Measurements from ENCODE around the gene MRGPRX1. TPM values are rescaled to one million over a fixed set of nuclear protein-coding genes. Genes with fewer than 3 reads are reported as not detected.
"Not testable (repeated sequence)": the region's sequence is repeated elsewhere in the genome, so short reads cannot be mapped to it uniquely, and the experiment has no call there.

Gene MRGPRX1
- total RNA-seq, 1 donor from 2014 or later, result not detected

DNA sequence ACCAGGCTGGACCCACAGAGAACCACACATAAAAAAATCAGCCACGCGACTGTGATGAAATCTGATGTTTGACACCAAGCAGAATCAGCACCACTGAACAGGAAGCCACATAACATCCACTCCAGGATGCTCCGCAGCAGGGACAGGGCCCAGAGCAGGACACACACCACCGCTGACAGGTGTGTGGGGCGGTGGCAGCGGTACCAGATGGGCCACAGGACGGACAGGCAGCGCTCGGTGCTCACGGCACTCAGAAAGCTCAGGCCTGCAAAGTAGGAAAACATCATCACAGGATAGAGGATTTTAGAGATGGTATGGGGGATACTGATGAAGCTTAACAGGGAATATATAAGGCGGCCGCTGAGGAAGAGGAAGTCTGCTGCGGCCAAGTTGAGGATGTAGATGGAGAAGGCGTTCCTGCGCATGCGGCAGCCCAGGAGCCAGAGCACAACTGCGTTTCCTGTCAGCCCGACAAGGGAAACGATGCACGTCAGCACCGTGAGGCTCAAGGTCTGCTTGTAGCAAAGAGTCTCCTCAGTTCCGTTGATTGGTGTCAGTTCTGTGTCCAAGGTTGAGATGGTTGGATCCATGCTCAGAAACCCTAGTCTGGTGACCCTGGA, 4.9 kb downstream of the MRGPRX1 start:
- Histone ChIP-seq H3K27ac (no peak overlapping the region), H3K27me3 (no peaks in the 10 kb centered on the region), H3K36me3 (no peaks in the 10 kb centered on the region), H3K4me3 (no peak overlapping the region), H3K9me3 (no peaks in the 10 kb centered on the region), H3K4me1 (no peaks in the 10 kb centered on the region)
- no peak for DNase-seq (ENCODE audit: low spot score in 2 of 2)
- intact Hi-C loops (cut with DNase I), result no loop called here
- TF ChIP-seq, protein P1, sequence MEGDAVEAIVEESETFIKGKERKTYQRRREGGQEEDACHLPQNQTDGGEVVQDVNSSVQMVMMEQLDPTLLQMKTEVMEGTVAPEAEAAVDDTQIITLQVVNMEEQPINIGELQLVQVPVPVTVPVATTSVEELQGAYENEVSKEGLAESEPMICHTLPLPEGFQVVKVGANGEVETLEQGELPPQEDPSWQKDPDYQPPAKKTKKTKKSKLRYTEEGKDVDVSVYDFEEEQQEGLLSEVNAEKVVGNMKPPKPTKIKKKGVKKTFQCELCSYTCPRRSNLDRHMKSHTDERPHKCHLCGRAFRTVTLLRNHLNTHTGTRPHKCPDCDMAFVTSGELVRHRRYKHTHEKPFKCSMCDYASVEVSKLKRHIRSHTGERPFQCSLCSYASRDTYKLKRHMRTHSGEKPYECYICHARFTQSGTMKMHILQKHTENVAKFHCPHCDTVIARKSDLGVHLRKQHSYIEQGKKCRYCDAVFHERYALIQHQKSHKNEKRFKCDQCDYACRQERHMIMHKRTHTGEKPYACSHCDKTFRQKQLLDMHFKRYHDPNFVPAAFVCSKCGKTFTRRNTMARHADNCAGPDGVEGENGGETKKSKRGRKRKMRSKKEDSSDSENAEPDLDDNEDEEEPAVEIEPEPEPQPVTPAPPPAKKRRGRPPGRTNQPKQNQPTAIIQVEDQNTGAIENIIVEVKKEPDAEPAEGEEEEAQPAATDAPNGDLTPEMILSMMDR (IDR thresholded peaks at IDR 0.05), result no peak

DNA sequence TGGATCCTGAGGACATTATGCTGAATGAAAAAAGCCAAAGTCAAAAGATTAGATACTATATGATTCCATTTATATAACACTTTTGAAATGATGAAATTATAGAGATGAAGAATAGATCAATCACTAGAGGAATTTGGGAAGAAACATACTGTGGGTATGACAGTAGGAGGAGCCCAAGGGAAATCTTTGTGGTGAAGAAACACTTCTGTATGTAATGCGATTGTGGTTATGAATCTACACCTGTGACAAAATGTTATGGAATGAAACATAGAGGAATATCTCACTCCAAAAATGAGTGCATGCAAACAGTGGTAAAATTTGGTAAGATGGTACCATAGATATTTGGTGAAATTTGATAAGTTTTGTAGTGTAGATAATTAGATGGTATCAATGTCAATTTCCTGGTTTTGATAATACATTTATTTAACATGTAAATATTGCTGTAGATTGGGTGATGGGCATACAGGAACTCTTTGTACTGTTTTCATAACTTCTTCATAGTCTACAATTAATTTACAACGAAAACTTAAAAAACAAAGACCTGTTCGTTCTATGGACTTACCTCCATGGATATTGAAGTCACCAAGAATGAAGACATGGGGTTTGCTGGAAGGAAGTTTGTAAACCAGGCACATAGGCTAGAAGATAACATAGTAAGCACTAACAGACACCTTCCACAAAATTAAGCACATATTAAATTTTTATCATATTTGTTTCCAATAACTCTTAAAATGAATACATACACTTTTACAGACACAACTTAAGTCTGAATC, 11.5 kb downstream of the MRGPRX1 start:
- DNase-seq (ENCODE audit: low spot score in 2 of 2), result no peak
- intact Hi-C loops (cut with DNase I), result no loop called here
- H3K4me3 ChIP-seq, result no peak overlapping the region
- no peak overlapping the region for H3K27ac ChIP-seq
- no peaks in the 10 kb centered on the region for H3K27me3 ChIP-seq
- no peaks in the 10 kb centered on the region for H3K4me1 ChIP-seq
- TF ChIP-seq, protein P1 (IDR thresholded peaks at IDR 0.05), result no peak
- H3K36me3 ChIP-seq, result no peaks in the 10 kb centered on the region
- no peaks in the 10 kb centered on the region for H3K9me3 ChIP-seq

GRCh38 chr11:18925426-18925825, 13.8 kb downstream of the MRGPRX1 start:
- DNase-seq (ENCODE audit: low spot score in 2 of 2); H3K4me1 ChIP-seq; H3K9me3 ChIP-seq; H3K4me3 ChIP-seq; H3K27me3 ChIP-seq; H3K27ac ChIP-seq; H3K36me3 ChIP-seq; intact Hi-C loops (cut with DNase I): not testable (repeated sequence)

- Histone ChIP-seq H3K27ac (no peak overlapping the region), H3K27me3 (no peaks in the 10 kb centered on the region), H3K4me1 (no peaks in the 10 kb centered on the region), H3K4me3 (no peak overlapping the region), H3K36me3 (no peaks in the 10 kb centered on the region), H3K9me3 (no peaks in the 10 kb centered on the region)
- intact Hi-C loops (cut with DNase I), result no loop called here
- DNase-seq (ENCODE audit: low spot score in 2 of 2), result no peak
- TF ChIP-seq, protein P1 (IDR thresholded peaks at IDR 0.05), result no peak
Observed at GRCh38 chr11:18912883-18913282, 26.3 kb downstream of the MRGPRX1 start.

DNA sequence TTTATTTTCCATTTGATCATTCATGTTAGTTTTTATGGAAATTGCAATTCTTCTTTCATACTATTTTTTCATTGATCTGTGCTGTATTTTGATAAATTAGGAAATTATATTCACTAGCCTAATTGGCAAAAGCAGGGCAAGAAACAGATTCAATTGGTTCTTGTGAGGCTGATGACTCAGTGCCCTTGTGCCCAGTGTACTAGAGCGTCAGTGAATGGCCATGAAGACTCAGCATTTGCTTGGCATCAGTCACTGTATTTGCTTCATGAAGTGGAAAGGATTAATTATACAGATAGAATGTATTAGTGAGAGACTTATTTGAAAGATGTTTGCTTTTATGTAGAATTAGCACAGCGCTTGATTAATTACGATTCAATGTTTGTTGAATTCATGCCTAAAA, 31.8 kb downstream of the MRGPRX1 start:
- no peak overlapping the region for H3K27ac ChIP-seq
- no peak overlapping the region for H3K4me3 ChIP-seq
- no peaks in the 10 kb centered on the region for H3K36me3 ChIP-seq
- H3K9me3 ChIP-seq, result no peaks in the 10 kb centered on the region
- no peaks in the 10 kb centered on the region for H3K27me3 ChIP-seq
- TF ChIP-seq, protein P1 (IDR thresholded peaks at IDR 0.05), result no peak
- intact Hi-C loops (cut with DNase I), result no loop called here
- DNase-seq (ENCODE audit: low spot score in 2 of 2), result no peak
- H3K4me1 ChIP-seq, result no peaks in the 10 kb centered on the region

DNA sequence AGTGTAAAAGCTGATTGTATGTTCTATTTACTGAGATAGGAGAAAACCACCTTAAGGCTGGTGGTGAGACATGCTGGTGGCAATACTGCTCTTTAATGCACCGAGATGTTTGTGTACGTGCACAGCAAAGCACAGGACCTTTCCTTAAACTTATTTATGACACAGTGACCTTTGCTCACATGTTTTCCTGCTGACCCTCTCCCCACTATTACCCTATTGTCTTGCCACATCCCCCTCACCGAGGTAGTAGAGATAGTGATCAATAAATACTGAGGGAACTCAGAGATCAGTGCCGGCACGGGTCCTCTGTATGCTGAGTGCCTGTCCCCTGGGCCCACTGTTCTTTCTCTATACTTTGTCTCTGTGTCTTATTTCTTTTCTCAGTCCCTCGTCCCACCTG, 38.6 kb downstream of the MRGPRX1 start:
- H3K4me3 ChIP-seq; H3K4me1 ChIP-seq; DNase-seq (ENCODE audit: low spot score in 2 of 2); H3K9me3 ChIP-seq; H3K27me3 ChIP-seq; H3K27ac ChIP-seq; H3K36me3 ChIP-seq; intact Hi-C loops (cut with DNase I): not testable (repeated sequence)

GRCh38 chr11:18900151-18900611, 39.0 kb downstream of the MRGPRX1 start:
- H3K9me3 ChIP-seq; intact Hi-C loops (cut with DNase I); H3K4me1 ChIP-seq; H3K27ac ChIP-seq; H3K36me3 ChIP-seq; DNase-seq (ENCODE audit: low spot score in 2 of 2); H3K4me3 ChIP-seq; H3K27me3 ChIP-seq: not testable (repeated sequence)

- H3K27ac ChIP-seq; H3K27me3 ChIP-seq; H3K4me3 ChIP-seq; H3K36me3 ChIP-seq; H3K9me3 ChIP-seq; intact Hi-C loops (cut with DNase I); H3K4me1 ChIP-seq; DNase-seq (ENCODE audit: low spot score in 2 of 2): not testable (repeated sequence)
Observed at GRCh38 chr11:18891712-18892111, 47.5 kb downstream of the MRGPRX1 start.

Data from ascending aorta (tissue), 2 donors.